ENCODE results near the gene NCK2.

DNA sequence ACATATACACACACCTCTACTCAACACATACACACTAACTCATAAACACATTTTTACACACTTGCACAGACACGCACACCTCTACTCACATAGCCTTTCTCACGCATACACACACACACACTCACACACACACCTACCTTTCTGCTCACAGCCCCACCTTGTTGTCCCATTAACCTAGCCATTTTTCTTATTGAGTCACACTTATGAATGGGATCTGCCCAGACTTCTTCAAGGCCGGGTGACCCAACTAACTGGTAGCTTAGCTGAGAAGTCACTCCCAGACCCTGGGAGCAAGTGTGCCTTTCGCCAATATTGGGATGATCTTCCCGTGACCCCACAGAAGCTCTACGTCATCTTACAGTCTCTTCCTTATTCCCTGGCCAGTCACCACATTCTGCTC, 192.2 kb downstream of the NCK2 start:
- TF ChIP-seq ZNF652 (CRISPR knock-in tag; IDR thresholded peaks at IDR 0.05; ENCODE audit: borderline replicate concordance, low read depth): no peak
- TF ChIP-seq, protein P1, sequence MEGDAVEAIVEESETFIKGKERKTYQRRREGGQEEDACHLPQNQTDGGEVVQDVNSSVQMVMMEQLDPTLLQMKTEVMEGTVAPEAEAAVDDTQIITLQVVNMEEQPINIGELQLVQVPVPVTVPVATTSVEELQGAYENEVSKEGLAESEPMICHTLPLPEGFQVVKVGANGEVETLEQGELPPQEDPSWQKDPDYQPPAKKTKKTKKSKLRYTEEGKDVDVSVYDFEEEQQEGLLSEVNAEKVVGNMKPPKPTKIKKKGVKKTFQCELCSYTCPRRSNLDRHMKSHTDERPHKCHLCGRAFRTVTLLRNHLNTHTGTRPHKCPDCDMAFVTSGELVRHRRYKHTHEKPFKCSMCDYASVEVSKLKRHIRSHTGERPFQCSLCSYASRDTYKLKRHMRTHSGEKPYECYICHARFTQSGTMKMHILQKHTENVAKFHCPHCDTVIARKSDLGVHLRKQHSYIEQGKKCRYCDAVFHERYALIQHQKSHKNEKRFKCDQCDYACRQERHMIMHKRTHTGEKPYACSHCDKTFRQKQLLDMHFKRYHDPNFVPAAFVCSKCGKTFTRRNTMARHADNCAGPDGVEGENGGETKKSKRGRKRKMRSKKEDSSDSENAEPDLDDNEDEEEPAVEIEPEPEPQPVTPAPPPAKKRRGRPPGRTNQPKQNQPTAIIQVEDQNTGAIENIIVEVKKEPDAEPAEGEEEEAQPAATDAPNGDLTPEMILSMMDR (CRISPR knock-in tag; IDR thresholded peaks at IDR 0.05): no peak

Data from HepG2 (cell line).